ENCODE measurements around the gene FAM47C. TPM values are rescaled to one million over a fixed set of nuclear protein-coding genes. Genes with fewer than 3 reads are reported as not detected.

FAM47C gene
- total and polyA plus RNA-seq, 2 of the 13 experiments (the other 11 are each of a cell fraction or from before 2014, with no cell fraction given), result not detected

DNA sequence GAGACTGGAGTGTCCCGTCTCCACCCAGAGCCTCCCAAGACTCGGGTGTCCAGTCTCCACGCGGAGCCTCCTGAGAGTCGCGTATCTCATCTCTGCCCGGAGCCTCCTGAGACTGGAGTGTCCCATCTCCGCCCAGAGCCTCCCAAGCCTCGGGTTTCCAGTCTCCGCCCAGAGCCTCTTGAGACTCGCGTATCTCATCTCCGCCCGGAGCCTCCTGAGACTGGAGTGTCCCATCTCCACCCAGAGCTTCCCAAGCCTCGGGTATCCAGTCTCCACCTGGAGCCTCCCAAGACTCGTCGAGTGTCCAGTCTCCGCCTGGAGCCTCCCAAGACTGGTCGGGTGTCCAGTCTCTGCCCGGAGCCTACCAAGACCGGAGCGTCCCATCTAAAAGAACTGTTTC is 2.3 kb downstream of the FAM47C start:
- DNase-seq (ENCODE audit: low spot score), result no peak
- TF ChIP-seq, protein P1, sequence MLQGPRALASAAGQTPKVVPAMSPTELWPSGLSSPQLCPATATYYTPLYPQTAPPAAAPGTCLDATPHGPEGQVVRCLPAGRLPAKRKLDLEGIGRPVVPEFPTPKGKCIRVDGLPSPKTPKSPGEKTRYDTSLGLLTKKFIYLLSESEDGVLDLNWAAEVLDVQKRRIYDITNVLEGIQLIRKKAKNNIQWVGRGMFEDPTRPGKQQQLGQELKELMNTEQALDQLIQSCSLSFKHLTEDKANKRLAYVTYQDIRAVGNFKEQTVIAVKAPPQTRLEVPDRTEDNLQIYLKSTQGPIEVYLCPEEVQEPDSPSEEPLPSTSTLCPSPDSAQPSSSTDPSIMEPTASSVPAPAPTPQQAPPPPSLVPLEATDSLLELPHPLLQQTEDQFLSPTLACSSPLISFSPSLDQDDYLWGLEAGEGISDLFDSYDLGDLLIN (CRISPR knock-in tag; IDR thresholded peaks at IDR 0.05; ENCODE audit: borderline replicate concordance), result no peak
- no peak for TF ChIP-seq SMYD3 (CRISPR knock-in tag; IDR thresholded peaks at IDR 0.05)
- TF ChIP-seq CEBPG (CRISPR knock-in tag; IDR thresholded peaks at IDR 0.05), result no peak
- TF ChIP-seq, protein P2, sequence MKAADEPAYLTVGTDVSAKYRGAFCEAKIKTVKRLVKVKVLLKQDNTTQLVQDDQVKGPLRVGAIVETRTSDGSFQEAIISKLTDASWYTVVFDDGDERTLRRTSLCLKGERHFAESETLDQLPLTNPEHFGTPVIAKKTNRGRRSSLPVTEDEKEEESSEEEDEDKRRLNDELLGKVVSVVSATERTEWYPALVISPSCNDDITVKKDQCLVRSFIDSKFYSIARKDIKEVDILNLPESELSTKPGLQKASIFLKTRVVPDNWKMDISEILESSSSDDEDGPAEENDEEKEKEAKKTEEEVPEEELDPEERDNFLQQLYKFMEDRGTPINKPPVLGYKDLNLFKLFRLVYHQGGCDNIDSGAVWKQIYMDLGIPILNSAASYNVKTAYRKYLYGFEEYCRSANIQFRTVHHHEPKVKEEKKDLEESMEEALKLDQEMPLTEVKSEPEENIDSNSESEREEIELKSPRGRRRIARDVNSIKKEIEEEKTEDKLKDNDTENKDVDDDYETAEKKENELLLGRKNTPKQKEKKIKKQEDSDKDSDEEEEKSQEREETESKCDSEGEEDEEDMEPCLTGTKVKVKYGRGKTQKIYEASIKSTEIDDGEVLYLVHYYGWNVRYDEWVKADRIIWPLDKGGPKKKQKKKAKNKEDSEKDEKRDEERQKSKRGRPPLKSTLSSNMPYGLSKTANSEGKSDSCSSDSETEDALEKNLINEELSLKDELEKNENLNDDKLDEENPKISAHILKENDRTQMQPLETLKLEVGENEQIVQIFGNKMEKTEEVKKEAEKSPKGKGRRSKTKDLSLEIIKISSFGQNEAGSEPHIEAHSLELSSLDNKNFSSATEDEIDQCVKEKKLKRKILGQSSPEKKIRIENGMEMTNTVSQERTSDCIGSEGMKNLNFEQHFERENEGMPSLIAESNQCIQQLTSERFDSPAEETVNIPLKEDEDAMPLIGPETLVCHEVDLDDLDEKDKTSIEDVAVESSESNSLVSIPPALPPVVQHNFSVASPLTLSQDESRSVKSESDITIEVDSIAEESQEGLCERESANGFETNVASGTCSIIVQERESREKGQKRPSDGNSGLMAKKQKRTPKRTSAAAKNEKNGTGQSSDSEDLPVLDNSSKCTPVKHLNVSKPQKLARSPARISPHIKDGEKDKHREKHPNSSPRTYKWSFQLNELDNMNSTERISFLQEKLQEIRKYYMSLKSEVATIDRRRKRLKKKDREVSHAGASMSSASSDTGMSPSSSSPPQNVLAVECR (CRISPR knock-in tag; IDR thresholded peaks at IDR 0.05; ENCODE audit: borderline replicate concordance), result no peak
- TF ChIP-seq, protein P3, sequence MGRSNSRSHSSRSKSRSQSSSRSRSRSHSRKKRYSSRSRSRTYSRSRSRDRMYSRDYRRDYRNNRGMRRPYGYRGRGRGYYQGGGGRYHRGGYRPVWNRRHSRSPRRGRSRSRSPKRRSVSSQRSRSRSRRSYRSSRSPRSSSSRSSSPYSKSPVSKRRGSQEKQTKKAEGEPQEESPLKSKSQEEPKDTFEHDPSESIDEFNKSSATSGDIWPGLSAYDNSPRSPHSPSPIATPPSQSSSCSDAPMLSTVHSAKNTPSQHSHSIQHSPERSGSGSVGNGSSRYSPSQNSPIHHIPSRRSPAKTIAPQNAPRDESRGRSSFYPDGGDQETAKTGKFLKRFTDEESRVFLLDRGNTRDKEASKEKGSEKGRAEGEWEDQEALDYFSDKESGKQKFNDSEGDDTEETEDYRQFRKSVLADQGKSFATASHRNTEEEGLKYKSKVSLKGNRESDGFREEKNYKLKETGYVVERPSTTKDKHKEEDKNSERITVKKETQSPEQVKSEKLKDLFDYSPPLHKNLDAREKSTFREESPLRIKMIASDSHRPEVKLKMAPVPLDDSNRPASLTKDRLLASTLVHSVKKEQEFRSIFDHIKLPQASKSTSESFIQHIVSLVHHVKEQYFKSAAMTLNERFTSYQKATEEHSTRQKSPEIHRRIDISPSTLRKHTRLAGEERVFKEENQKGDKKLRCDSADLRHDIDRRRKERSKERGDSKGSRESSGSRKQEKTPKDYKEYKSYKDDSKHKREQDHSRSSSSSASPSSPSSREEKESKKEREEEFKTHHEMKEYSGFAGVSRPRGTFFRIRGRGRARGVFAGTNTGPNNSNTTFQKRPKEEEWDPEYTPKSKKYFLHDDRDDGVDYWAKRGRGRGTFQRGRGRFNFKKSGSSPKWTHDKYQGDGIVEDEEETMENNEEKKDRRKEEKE (IDR thresholded peaks at IDR 0.05), result no peak
- TF ChIP-seq, protein P4, sequence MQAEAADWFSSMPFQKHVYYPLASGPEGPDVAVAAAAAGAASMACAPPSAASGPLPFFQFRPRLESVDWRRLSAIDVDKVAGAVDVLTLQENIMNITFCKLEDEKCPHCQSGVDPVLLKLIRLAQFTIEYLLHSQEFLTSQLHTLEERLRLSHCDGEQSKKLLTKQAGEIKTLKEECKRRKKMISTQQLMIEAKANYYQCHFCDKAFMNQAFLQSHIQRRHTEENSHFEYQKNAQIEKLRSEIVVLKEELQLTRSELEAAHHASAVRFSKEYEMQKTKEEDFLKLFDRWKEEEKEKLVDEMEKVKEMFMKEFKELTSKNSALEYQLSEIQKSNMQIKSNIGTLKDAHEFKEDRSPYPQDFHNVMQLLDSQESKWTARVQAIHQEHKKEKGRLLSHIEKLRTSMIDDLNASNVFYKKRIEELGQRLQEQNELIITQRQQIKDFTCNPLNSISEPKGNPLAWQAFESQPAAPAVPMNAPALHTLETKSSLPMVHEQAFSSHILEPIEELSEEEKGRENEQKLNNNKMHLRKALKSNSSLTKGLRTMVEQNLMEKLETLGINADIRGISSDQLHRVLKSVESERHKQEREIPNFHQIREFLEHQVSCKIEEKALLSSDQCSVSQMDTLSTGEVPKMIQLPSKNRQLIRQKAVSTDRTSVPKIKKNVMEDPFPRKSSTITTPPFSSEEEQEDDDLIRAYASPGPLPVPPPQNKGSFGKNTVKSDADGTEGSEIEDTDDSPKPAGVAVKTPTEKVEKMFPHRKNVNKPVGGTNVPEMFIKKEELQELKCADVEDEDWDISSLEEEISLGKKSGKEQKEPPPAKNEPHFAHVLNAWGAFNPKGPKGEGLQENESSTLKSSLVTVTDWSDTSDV (CRISPR knock-in tag; IDR thresholded peaks at IDR 0.05), result no peak
- TF ChIP-seq, protein P5, sequence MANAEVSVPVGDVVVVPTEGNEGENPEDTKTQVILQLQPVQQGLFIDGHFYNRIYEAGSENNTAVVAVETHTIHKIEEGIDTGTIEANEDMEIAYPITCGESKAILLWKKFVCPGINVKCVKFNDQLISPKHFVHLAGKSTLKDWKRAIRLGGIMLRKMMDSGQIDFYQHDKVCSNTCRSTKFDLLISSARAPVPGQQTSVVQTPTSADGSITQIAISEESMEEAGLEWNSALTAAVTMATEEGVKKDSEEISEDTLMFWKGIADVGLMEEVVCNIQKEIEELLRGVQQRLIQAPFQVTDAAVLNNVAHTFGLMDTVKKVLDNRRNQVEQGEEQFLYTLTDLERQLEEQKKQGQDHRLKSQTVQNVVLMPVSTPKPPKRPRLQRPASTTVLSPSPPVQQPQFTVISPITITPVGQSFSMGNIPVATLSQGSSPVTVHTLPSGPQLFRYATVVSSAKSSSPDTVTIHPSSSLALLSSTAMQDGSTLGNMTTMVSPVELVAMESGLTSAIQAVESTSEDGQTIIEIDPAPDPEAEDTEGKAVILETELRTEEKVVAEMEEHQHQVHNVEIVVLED (CRISPR knock-in tag; IDR thresholded peaks at IDR 0.05; ENCODE audit: borderline replicate concordance), result no peak
- no peak for TF ChIP-seq IRF2 (CRISPR knock-in tag; IDR thresholded peaks at IDR 0.05)
- no peak for TF ChIP-seq ZNF12 (CRISPR knock-in tag; IDR thresholded peaks at IDR 0.05)
- TF ChIP-seq THAP11 (CRISPR knock-in tag; IDR thresholded peaks at IDR 0.05), result no peak
- no peak for TF ChIP-seq SP5 (CRISPR knock-in tag; IDR thresholded peaks at IDR 0.05; ENCODE audit: borderline replicate concordance, low read depth)
- no peak for TF ChIP-seq HOXA9 (CRISPR knock-in tag; IDR thresholded peaks at IDR 0.05; ENCODE audit: borderline replicate concordance)
- no peak for TF ChIP-seq BHLHE40 (IDR thresholded peaks at IDR 0.05; ENCODE audit: low read length)

More for the DNA sequence above, 2.3 kb downstream of the FAM47C start:
- no peak for ATAC-seq
- no peaks in the 10 kb centered on the region for H3K4me1 ChIP-seq (ENCODE audit: insufficient read depth, low read length)
- no peak overlapping the region for H3K27ac ChIP-seq (ENCODE audit: extremely low read length, insufficient read depth, low read length)
- WGBS (ENCODE audit: low lambda C conversion rate), result 40% methylated on average over 7 of the region's 22 CpGs
- no peak overlapping the region for H2AFZ ChIP-seq (ENCODE audit: low read length)
- H4K20me1 ChIP-seq (ENCODE audit: insufficient read depth, low read length), result no peaks in the 10 kb centered on the region
- H3K9ac ChIP-seq (ENCODE audit: insufficient read depth, low read depth, low read length), result no peak overlapping the region
- no peaks in the 10 kb centered on the region for H3K79me2 ChIP-seq (ENCODE audit: insufficient read depth, low read length)
- in situ Hi-C loops (cut with HindIII; ENCODE audit: extremely low pct_ligation_motif_present, low pct_unique_long_range_greater_than_20kb), result no loop called here
- CTCF ChIA-PET (ENCODE audit: low intra/inter-chr PET ratio, low total read pairs), result no interaction called here
- no peaks in the 10 kb centered on the region for H3K36me3 ChIP-seq (replicated peaks in 1 of 2; ENCODE audit: control insufficient read depth in 1 of 2, insufficient read depth in 2 of 2, low read length in 2 of 2)
- no peak for FAIRE-seq
- BruUV-seq (replicated peaks), result no TSS peak
- POLR2A ChIA-PET, result no interaction called here
- intact Hi-C loops (cut with micrococcal nuclease; ENCODE audit: unreplicated experiment), result no loop called here
- H3K27me3 ChIP-seq (ENCODE audit: control insufficient read depth in 1 of 2, insufficient read depth in 2 of 2, low read length in 2 of 2), result no peaks in the 10 kb centered on the region
- H3K4me2 ChIP-seq (ENCODE audit: low read depth, low read length), result no peak overlapping the region
- H3K9me3 ChIP-seq (ENCODE audit: low read length), result no peaks in the 10 kb centered on the region
- H3K4me3 ChIP-seq (replicated peaks in 1 of 3; ENCODE audit: insufficient read depth in 1 of 3, low read depth in 2 of 3, low read length in 3 of 3), result no peak overlapping the region
